Subcutaneous abdominal adipose tissue (tissue), 5 donors: Measurements from ENCODE around the gene CBFA2T2.
"Not testable (repeated sequence)": the region's sequence is repeated elsewhere in the genome, so short reads cannot be mapped to it uniquely, and the experiment has no call there.

Source experiments
- H3K27ac ChIP-seq: one replicate; pipeline ENCODE4 v1.7.0; 2013; ENCODE audit warnings: low read depth, mild to moderate bottlenecking, inconsistent platforms, low read length, moderate library complexity
- H3K27me3 ChIP-seq, 5 donors: one replicate each; pipeline ENCODE4 v1.7.0; 2013; ENCODE audit warnings: low read length in 5 of 5, inconsistent platforms in 1 of 5; ENCODE audit not compliant: control insufficient read depth in 5 of 5, insufficient read depth in 4 of 5
- H3K36me3 ChIP-seq, 5 donors: one replicate each; pipeline ENCODE4 v1.7.0; 2013; ENCODE audit warnings: low read length in 5 of 5; ENCODE audit not compliant: control insufficient read depth in 5 of 5, insufficient read depth in 5 of 5
- H3K4me1 ChIP-seq, 5 donors: one replicate each; pipeline ENCODE4 v1.7.0; 2013; ENCODE audit warnings: low read length in 5 of 5, mild to moderate bottlenecking in 3 of 5, moderate library complexity in 1 of 5; ENCODE audit not compliant: control insufficient read depth in 5 of 5, insufficient read depth in 5 of 5
- H3K4me3 ChIP-seq, 5 donors: one replicate each; pipeline ENCODE4 v1.7.0; 2013; ENCODE audit warnings: low read length in 5 of 5, low read depth in 1 of 5
- H3K9ac ChIP-seq, 5 donors: one replicate each; pipeline ENCODE4 v1.7.0; 2013; ENCODE audit warnings: low read length in 5 of 5, mild to moderate bottlenecking in 4 of 5, moderate library complexity in 3 of 5
- H3K9me3 ChIP-seq, 5 donors: one replicate each; pipeline ENCODE4 v1.7.0; 2013; ENCODE audit warnings: low read length in 5 of 5; ENCODE audit not compliant: control insufficient read depth in 5 of 5
- donor health status: healthy.
- donor health status: healthy.
- donor health status: healthy.
- donor health status: healthy.
- donor health status: healthy.

Gene CBFA2T2

DNA sequence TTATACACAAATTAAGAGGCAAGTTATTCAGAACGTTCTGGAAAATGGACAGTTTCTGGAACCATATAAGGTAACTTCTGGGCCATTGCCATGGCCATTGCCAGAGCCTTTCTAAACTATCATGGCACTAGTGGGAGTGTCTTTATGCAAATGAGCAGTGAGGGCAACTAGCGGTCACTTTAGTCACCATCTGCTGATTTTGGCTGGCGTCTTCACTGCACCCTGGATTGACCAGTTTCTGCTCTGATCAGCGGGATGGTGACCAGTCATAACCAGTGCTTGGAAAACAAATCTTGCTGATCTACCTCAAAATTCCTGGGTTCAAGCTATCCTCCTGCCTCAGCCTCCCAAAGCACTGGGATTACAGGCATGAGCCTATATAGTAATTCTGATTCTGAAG, 39.0 kb upstream of the CBFA2T2 start:
- Histone ChIP-seq H3K9ac (no peak overlapping the region), H3K4me3 (no peak overlapping the region), H3K27me3 (no peaks in the 10 kb centered on the region), H3K9me3 (peaks cover 0 to 4% (median 0%) of the 10 kb centered on the region in 5 donors), H3K4me1 (peaks cover 0 to 9% (median 7%) of the 10 kb centered on the region in 5 donors), H3K27ac (no peak overlapping the region), H3K36me3 (no peaks in the 10 kb centered on the region)

GRCh38 chr20:33456916-33457642, 32.8 kb upstream of the CBFA2T2 start:
- H3K36me3 ChIP-seq, H3K27ac ChIP-seq, H3K4me3 ChIP-seq, H3K9ac ChIP-seq, H3K9me3 ChIP-seq, H3K27me3 ChIP-seq, H3K4me1 ChIP-seq: not testable (repeated sequence)

- Histone ChIP-seq H3K36me3 (no peaks in the 10 kb centered on the region), H3K27me3 (no peaks in the 10 kb centered on the region), H3K4me1 (no peaks in the 10 kb centered on the region), H3K4me3 (no peak overlapping the region), H3K9me3 (no peaks in the 10 kb centered on the region), H3K9ac (no peak overlapping the region), H3K27ac (no peak overlapping the region)
These were observed 30.3 kb upstream of the CBFA2T2 start for GRCh38 chr20:33459599-33459998.

GRCh38 chr20:33460711-33461110, 29.2 kb upstream of the CBFA2T2 start:
- no peak overlapping the region for H3K4me3 ChIP-seq
- no peaks in the 10 kb centered on the region for H3K36me3 ChIP-seq
- no peak overlapping the region for H3K27ac ChIP-seq
- no peaks in the 10 kb centered on the region for H3K27me3 ChIP-seq
- H3K4me1 ChIP-seq = peaks cover 0 to 2% (median 0%) of the 10 kb centered on the region in 5 donors
- no peak overlapping the region for H3K9ac ChIP-seq
- no peaks in the 10 kb centered on the region for H3K9me3 ChIP-seq

- Histone ChIP-seq H3K9me3 (no peaks in the 10 kb centered on the region), H3K27me3 (no peaks in the 10 kb centered on the region), H3K36me3 (no peaks in the 10 kb centered on the region), H3K27ac (no peak overlapping the region), H3K4me1 (peaks cover 0 to 4% (median 0%) of the 10 kb centered on the region in 5 donors), H3K4me3 (no peak overlapping the region), H3K9ac (no peak overlapping the region)
These were observed 26.4 kb upstream of the CBFA2T2 start for GRCh38 chr20:33463332-33464101.

- H3K4me3 ChIP-seq, H3K27me3 ChIP-seq, H3K9me3 ChIP-seq, H3K36me3 ChIP-seq, H3K27ac ChIP-seq, H3K9ac ChIP-seq, H3K4me1 ChIP-seq: not testable (repeated sequence)
These were observed 25.1 kb upstream of the CBFA2T2 start for GRCh38 chr20:33464759-33465158.

DNA sequence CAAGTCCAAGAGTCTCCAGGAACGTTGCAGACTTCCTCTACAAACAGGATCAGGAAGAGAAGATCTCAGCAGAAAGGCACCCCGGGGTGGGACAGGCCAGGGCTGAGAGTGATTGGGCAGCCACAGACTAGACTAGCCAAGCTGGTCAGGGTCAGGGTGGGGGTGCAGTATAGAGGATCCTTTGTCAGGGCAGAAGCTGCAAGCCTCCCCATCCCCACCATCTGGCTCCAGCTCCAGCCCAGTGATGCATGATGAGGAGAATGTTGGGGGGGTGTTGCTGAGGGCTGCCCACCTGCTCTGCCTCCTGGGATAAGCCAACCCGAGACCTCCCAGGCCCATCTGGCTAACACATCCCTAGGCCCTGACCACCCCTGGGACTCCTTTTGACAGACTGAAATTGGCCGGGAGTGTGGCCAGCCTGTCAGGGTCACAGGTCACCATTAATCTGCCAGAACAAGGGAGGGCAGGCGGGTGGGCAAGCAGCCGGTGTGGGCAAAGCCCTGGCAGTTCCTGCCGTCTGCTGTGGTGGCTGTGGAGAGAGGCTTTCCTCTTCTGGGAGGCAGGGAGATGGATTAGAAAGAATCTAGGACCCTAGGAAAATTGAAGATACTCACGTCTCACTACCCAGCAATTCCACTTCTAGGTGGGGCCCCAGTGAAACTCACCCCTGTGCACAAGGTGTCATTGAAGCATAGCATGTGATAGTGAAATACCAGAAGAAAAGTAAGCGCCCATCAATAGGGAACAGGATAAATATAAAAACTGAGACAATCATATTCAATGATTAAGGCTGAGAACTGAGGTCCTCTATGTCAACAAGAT, 24.2 kb upstream of the CBFA2T2 start:
- H3K4me3 ChIP-seq = no peak overlapping the region
- no peak overlapping the region for H3K27ac ChIP-seq
- no peaks in the 10 kb centered on the region for H3K27me3 ChIP-seq
- no peaks in the 10 kb centered on the region for H3K36me3 ChIP-seq
- no peaks in the 10 kb centered on the region for H3K9me3 ChIP-seq
- peaks cover 0 to 4% (median 0%) of the 10 kb centered on the region in 5 donors for H3K4me1 ChIP-seq
- no peak overlapping the region for H3K9ac ChIP-seq

DNA sequence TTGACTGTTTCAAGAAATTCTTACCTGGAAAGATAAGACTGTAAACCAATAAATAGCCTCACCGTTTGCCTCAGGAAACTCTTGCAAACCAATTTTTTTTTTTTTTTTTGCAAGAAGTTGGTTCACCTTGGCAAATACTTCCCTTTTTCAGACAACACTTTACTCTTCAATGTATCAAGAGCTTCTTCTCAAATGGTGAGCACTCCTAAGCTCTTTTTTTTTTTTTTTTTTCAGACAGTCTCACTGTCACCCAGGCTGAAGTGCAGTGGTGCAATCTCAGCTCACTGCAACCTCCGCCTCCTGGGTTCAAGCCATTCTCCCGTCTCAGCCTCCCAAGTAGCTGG, 23.6 kb upstream of the CBFA2T2 start:
- Histone ChIP-seq H3K27me3 (no peaks in the 10 kb centered on the region), H3K4me1 (peaks cover 0 to 4% (median 0%) of the 10 kb centered on the region in 5 donors), H3K4me3 (no peak overlapping the region), H3K27ac (no peak overlapping the region), H3K9ac (no peak overlapping the region), H3K36me3 (no peaks in the 10 kb centered on the region), H3K9me3 (no peaks in the 10 kb centered on the region)

- Histone ChIP-seq H3K27me3 (peaks cover 0 to 5% (median 2%) of the 10 kb centered on the region in 5 donors), H3K9me3 (no peaks in the 10 kb centered on the region), H3K9ac (no peak overlapping the region), H3K4me3 (no peak overlapping the region), H3K27ac (no peak overlapping the region), H3K4me1 (peaks cover 0 to 4% (median 0%) of the 10 kb centered on the region in 5 donors), H3K36me3 (no peaks in the 10 kb centered on the region)
These were observed 19.4 kb upstream of the CBFA2T2 start for GRCh38 chr20:33470457-33470856.

DNA sequence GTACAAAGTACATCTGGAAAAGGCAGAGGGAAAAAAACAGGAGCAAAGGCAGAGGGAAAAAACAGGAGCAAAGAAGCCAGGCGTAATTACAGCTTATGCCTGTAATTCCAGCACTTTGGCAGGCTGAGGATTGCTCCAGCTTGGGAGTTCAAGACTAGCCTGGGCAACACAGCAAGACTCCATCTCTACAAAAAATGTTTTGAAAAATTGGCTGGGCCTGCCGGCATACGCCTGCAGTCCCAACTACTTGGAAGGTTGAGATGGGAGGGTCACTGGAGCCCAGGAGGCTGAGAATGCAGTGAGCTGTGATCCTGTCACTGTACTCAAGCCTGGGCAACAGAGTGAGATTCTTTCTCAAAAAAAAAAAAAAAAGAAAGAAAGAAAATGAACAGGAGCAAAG, 19.0 kb upstream of the CBFA2T2 start:
- H3K4me3 ChIP-seq = no peak overlapping the region
- no peak overlapping the region for H3K27ac ChIP-seq
- no peaks in the 10 kb centered on the region for H3K36me3 ChIP-seq
- H3K9ac ChIP-seq = no peak overlapping the region
- peaks cover 0 to under 1% (median 0%) of the 10 kb centered on the region in 5 donors for H3K4me1 ChIP-seq
- H3K27me3 ChIP-seq = peaks cover 0 to 7% (median 4%) of the 10 kb centered on the region in 5 donors
- H3K9me3 ChIP-seq = no peaks in the 10 kb centered on the region
